Measurements from ENCODE around the gene WWOX.

- no peak for TF ChIP-seq RARB (CRISPR knock-in tag; IDR thresholded peaks at IDR 0.05)
- TF ChIP-seq BACH2 (CRISPR knock-in tag; IDR thresholded peaks at IDR 0.05; ENCODE audit: borderline replicate concordance): no peak
- TF ChIP-seq GLIS3 (CRISPR knock-in tag; IDR thresholded peaks at IDR 0.05): no peak
Measured at GRCh38 chr16:78704416-78704815, 605.0 kb downstream of the WWOX start.

All from SK-N-SH treated with all-trans-retinoic acid at 6 μM for 48 hours (cell line).